ENCODE results near the gene NR5A1. TPM values are rescaled to one million over a fixed set of nuclear protein-coding genes. Genes with fewer than 3 reads are reported as not detected.

The NR5A1 gene
- total RNA-seq, 4 donors from 2014 or later: not detected

- TF ChIP-seq, protein P1, sequence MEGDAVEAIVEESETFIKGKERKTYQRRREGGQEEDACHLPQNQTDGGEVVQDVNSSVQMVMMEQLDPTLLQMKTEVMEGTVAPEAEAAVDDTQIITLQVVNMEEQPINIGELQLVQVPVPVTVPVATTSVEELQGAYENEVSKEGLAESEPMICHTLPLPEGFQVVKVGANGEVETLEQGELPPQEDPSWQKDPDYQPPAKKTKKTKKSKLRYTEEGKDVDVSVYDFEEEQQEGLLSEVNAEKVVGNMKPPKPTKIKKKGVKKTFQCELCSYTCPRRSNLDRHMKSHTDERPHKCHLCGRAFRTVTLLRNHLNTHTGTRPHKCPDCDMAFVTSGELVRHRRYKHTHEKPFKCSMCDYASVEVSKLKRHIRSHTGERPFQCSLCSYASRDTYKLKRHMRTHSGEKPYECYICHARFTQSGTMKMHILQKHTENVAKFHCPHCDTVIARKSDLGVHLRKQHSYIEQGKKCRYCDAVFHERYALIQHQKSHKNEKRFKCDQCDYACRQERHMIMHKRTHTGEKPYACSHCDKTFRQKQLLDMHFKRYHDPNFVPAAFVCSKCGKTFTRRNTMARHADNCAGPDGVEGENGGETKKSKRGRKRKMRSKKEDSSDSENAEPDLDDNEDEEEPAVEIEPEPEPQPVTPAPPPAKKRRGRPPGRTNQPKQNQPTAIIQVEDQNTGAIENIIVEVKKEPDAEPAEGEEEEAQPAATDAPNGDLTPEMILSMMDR (IDR thresholded peaks at IDR 0.05; ENCODE audit: low read depth): no peak
Measured at GRCh38 chr9:124452841-124453585, 54.2 kb downstream of the NR5A1 start.

GRCh38 chr9:124452326-124452725, 54.9 kb downstream of the NR5A1 start:
- TF ChIP-seq, protein P1 (IDR thresholded peaks at IDR 0.05; ENCODE audit: low read depth): no peak

DNA sequence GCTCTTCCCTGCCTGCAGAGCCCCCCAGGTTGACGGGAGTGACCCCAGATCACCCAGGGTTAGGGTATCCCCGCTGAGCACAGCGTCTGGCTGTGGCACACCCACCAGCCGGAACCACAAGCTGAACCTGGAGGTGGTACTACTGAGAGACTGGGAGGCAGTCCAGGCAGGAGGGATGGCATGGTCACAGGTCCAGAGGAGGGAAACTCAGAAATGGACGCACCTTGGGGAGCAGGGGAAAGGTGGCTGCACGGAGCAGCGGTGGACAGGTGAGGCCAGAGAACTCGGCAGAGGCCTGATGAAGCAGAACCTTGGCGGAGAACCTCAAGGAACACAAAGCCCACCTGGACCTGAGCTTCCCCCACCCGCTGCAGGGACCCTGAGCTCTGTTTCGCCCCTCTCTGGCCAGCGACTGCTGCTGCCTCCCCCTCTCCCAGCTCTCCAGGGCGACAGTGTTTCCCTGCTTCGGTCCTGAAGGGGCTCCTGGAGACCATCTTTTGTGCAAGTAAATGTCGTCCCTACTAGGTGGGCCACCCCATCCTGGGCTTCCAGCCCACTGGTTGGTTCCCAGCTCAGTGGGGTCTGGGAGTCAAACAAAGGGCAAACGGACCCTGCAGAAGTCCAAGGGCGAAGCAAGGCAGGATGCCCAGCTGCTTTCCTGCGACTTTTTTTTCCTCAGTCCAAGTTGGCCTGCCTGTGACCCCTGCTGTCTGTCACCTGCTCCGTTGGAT, 56.1 kb downstream of the NR5A1 start:
- TF ChIP-seq, protein P1 (IDR thresholded peaks at IDR 0.05; ENCODE audit: low read depth): no peak

DNA sequence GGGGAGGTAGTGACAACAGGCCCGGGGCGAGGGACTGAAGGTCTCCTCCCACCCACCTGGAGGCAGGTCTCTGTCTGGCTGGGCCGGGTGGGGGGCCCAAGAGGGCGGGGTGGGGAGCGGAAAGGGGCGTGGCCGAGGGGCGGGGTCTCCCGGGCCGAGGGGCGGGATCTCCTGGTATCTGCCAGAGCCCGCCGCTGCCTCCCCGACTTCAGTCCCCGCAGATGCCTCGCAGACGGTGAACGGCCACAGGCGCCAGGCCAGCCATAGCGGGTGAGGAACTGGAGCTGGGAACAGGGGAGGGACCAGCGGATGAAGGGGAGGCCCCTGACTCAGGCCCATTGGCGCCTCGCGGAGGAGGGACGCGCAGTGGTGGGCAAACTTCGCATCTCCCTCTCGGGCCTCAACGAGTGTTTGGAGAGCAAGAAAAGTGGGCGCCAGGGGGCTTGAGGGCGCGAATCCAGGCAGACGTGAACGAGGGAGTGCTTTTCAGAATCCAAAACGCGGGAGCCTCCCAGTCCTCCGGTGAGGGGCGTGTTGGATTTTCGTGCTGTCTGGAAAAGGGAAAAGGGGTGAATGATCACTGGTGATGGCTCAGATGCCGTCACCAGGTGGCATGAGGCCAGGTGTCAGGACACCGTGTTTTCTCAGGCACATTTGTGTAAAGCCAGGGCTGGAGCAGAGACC, 56.8 kb downstream of the NR5A1 start, which contains the start of gene ADGRD2:
Gene ADGRD2 (plus strand): TSS at position 211 of the 684 bp plus-strand sequence. CDS start 1,216 bp downstream, outside the sequence.
- TF ChIP-seq, protein P1 (IDR thresholded peaks at IDR 0.05; ENCODE audit: low read depth): no peak

- TF ChIP-seq, protein P1 (IDR thresholded peaks at IDR 0.05; ENCODE audit: low read depth): no peak
Measured at GRCh38 chr9:124449381-124450151, 57.6 kb downstream of the NR5A1 start.

DNA sequence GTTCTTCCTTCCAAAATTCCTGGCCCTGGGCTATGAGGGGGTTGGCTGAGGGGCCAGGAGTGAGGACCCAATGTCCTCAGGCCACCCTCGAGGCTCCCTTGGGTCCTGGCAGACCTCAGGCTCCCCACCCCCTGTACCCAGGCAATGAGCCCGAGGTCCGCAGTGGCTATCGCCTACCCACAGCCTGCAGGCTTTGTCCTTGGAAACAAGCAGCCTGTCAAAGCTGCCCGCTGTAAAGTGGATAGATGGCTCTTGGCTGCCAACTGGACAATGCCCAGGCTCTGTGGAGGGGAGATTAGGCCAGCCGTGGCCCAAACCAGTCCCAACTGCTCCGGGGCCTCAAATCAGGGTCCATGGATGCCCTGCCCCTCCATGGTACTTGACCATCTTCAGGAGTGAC, 59.2 kb downstream of the NR5A1 start:
- TF ChIP-seq, protein P1 (IDR thresholded peaks at IDR 0.05; ENCODE audit: low read depth): no peak
